Head of caudate nucleus (tissue), 42 donors: ENCODE data around the gene PDE4C.

Source experiments
- DNase-seq, 42 donors: peaks; one replicate each; pipeline versions ENCODE4 v3.0.0 to v3.0.0-alpha.2; 2020 to 2021; ENCODE audit warnings: mixed read lengths in 7 of 42
- intact Hi-C: fragments of 100-400 bp; cut with DNase I; formaldehyde crosslinking; loops from one replicate; pipeline ENCODE4 v1.15.0; 2022

PDE4C gene

DNA sequence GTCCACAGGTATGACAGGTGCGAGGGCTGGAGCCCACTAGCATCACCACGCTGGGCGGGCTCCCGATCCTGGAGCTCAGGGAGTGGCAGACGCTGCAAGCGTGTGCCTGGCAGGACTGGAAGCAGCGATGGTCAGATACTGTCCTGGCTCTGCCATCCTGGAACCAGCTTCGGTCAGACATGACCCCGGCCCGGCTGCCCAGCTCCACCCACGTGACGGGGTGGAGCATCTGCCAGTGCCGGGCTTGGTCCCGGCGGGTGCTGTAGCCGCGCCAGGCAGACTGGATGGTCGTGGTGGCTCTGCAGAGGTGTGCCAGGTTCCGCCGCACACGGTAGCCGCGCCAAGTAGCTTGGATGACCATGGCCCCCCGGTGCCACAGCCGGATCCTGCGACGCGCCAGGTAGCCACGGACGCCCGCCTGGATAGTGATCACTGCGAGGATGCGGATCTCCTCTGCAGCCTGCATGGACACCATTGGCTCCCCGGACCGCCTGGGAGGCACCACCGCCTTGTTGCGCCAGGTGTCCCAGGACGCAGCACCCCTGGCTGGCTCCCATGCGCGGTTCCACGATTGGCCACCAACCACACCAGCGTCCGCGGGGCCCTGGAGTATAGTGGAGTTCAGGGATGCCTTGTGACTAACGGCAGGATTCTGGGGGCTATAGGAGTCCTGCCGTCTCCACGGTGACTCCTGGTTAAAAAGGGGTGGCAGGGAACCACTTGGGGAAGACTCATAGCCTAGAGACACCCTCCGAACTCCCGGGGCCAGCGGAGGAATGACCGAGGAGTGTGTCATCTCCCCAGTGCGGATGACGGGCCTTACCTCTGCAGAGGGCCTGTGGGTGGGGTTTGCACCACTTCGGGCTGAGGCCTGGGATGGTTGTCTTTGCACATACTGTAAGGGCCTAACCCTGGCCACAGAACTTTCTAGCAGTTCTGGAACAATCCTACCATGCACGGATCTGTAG lies 31.5 kb upstream of the PDE4C start:
- DNase-seq, result no peak
- intact Hi-C loops, result loop anchor here (5.0 kb wide), 1 partner anchor 60 kb away; no protein-coding TSS in a partner anchor

DNA sequence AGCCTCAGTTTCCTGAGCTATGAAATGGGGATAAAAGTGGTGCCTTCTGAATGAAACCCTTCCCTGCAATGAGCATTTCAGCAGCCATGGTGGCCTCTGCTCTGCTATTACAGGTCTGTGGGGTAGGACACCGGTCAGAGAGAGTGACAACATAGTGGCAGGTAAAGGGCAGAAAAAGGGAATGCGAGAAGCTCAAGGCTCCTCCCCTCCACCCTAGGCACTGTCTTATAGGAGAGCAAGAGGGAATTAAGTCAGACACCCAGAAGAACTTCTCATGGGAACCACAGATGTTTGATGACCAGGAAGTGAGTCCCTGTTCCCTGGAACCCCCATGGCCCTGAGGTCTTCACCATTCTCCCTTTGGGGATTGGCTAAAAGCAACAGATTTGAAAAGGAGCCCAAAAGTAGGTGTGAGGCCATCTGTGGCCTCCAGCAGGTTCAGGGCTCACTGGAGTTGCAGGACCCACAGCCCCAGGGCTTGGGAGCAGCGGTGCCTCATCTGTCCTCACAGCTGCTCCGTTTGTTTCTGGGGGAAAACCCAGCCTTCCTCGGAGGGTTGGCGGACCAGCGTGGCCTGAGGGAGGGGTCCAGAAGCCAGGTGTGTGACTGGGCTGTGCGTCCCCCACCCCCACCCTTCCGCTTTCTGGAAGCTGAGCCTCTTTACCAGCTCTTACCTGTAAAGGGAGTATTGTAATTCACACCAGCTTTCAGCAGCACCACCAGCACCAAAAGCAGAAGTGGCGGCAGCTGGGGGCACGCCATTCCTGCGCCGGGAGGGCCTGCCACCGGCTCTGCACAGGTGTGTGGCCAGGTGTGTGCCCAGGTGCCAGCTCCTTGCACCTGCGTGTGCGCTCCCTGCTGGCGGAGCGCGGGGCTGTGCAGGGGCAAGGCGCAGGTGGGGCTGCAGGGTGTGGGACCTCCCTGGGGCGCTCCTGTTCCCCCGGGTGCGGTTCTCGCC lies 28.6 kb upstream of the PDE4C start:
- DNase-seq, result no peak
- intact Hi-C loops, result loop anchor here (5.0 kb wide), 2 partner anchors 43 to 58 kb away; no protein-coding TSS in a partner anchor

DNA sequence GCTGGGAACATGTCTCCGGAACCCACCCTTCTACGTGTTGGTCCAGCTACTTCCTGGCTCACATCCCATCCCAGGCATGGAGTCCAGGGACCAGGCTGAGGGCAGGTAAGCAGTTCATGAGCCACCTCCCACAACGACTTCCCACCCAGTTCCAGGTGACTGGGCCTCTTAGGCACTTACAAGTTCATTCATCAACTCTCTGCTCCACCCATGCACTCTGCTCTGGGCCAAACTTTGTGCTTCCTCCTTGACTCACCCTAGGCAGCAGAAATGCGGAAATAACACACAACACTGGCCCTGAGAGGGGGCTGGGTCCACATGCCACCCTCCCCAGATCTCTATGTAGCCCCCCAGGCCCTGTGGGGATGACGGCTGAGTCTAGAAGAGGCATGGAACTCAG lies 27.5 kb upstream of the PDE4C start:
- peak in 2 of 42 donors; percentile 12 to 37 for DNase-seq
- intact Hi-C loops, result loop anchor here (5.0 kb wide), 1 partner anchor 41 kb away; no protein-coding TSS in a partner anchor

DNA sequence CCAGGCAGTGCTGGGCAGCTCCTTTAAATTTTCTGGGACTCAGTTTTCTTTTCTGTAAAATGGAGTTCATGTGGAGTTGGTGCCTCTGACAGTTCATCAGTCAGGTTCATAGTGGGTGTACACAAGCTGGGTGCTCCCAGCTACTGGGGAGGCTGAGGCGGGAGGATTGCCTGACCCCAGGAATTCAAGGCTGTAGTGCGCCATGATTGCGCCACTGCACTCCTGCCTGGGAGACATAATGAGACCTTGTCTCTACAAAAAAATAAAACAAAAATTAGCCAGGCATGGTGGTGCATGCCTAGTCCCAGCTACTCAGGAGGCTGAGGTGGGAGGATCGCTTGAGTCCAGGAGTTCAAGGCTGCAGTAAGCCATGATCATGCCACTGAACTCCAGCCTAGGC lies 26.9 kb upstream of the PDE4C start:
- intact Hi-C loops, result loop anchor here (5.0 kb wide), 1 partner anchor 41 kb away; no protein-coding TSS in a partner anchor
- no peak for DNase-seq

DNA sequence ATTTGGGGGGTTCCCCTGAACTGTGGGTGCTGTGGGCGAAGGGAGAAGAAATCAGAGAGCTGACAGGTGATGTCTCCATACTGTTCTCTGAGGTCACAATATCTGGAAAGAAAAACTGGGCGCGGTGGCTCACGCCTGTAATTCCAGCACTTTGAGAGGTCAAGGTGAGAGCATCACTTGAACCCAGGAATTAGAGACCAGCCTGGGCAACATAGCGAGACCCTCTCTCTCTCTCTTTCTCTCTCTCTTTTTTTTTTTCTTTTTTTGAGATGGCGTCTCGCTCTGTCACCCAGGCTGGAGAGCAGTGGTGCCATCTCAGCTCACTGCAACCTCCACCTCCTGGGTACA lies 26.1 kb upstream of the PDE4C start:
- intact Hi-C loops, result loop anchor here (5.0 kb wide), 1 partner anchor 40 kb away; no protein-coding TSS in a partner anchor
- DNase-seq, result no peak

DNA sequence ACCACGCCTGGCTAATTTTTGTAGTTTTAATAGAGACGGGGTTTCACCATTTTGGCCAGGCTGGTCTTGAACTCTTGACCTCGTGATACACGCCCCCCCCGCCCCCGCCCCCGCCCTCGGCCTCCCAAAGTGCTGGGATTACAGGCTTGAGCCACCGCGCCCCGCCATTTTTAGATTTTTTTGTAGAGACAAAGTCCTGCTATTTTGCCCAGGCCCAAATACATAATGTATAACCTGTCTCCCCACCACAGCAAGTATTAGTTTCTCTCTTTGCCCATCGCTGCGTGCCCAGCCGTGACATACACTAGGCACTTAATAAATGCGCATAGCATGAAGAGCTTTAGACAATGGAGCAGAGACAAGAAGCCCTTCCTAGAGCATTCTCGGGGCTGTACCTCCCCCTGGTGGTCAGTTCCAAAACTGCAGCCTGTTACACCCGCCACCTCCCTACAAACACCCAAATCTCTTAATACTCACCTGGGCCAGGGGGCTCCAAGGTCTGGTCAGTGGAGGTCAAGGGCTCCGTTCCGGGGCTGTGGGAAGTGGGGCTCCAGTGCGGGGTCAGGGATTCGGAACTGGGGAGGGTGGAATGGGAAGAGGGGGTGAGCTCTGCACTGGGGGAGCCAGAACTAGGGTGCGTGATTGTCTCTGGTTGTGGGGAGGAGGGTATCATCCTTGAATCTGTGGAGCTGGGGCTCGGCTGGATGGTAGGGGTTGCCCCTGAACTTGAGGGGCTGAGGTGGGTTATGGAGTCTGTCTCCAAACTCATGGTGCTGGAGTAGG lies 25.5 kb upstream of the PDE4C start:
- peak; percentile 26 to 92 (median 82) for DNase-seq
- intact Hi-C loops, result loop anchor here (5.0 kb wide), 1 partner anchor 39 kb away; no protein-coding TSS in a partner anchor

DNA sequence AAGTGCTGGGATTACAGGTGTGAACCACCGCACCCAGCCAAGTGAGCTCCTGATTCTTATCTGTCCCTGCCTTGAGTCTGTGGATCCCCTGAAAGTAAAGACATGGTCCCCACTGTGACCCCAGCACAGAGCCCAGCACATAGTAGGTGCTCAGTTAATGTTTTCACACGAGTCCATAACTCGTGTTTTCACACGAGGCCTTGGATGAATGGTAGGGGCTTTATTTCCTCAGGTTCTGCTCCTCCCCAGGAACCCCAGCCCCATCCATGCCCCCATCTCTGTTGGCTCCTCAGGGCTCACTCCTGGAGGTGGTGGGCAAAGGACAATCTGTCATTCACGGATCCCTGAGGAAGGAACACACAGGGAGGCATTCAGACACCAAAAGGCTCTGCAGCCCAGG lies 23.6 kb upstream of the PDE4C start:
- DNase-seq, result no peak
- intact Hi-C loops, result loop anchor here (5.0 kb wide), 1 partner anchor 38 kb away; no protein-coding TSS in a partner anchor

DNA sequence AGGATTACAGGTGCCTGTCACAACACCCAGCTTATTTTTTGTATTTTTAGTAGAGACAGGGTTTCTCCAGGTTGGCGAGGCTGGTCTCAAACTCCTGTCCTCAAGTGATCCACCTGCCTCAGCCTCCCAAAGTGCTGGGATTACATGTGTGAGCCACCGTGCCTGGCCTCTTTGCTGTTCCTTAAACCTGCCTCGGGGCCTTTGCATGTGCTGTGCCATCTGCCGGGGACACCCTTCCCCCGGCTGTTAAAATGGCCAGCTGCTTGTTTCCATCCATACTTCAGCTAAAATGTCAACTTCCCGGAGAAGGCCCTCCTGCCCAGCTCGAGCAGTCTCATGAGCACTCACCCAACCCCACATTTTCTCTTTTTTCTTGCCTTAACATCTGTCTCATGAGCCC lies 19.1 kb upstream of the PDE4C start:
- intact Hi-C loops, result no loop called here
- DNase-seq, result no peak

DNA sequence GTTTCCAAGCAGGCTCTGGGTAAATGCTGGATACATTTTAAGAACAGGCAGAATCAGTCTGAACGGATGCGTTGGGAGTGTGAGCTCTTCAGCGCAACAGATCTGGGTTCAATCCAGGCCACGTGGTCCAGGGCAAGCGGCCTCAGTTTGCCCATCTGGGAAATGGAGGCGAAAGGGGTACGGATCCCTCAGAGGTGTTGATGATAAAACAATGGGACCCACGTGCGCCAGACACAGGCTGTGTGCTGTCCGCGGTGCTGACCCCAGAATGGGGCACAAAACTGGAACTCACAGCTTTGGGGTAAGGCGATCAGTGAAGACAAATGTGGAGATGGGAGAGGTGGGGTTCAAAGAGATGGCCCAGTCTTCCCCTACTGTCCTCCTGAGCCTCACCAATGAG lies 13.1 kb upstream of the PDE4C start:
- intact Hi-C loops, result no loop called here
- no peak for DNase-seq

DNA sequence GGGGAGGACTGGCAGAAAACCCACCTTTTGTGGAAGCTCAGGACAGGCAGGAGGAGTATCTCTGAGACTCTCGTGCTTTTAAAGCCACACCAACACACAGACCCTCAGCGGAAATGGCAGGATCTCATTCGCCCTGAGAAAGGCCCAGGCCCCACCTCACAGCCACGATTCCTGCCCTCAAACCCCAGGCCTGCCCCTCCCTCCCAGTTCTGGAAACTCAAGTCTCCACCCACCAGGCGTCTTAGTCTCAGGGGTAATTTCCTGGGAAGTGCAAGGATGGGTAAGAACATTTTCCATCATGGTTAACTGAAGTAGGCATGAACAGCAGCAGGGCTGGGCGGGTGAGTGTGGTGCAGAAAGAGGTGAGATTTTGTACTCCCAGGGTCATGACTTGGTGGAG lies 8.0 kb upstream of the PDE4C start:
- no peak for DNase-seq
- intact Hi-C loops, result no loop called here

DNA sequence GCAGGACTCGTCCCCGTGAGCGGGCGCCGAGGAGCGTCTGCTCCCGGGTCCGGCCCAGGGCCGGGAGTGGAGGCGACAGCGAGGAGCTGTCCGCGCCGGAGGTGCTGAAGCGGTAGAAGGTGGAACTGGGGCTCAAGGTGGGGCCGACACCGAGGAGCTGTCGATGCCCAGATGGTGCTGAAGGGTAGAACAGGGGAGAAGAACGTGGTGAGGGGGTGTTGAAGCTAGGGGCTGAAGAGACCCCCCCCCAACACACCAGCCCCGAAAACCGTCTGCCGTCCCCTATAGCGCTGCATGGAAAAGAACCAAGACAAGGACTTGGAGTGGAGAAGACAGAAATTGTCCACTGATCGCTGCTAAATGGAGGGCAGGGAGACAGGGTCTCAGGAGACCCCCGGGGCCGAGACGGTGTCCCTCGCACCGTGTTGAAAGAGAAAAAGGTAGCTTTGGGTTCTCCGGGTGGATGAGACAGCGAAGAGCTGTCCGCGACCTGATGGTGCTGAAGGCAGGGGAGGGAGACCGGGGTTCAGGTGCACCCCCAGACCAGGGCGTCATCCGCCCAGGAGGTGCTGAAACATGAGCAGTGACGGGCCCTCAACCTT lies 7.1 kb upstream of the PDE4C start:
- intact Hi-C loops, result no loop called here
- DNase-seq, result peak in 6 of 42 donors; percentile 7 to 45 (median 30)

DNA sequence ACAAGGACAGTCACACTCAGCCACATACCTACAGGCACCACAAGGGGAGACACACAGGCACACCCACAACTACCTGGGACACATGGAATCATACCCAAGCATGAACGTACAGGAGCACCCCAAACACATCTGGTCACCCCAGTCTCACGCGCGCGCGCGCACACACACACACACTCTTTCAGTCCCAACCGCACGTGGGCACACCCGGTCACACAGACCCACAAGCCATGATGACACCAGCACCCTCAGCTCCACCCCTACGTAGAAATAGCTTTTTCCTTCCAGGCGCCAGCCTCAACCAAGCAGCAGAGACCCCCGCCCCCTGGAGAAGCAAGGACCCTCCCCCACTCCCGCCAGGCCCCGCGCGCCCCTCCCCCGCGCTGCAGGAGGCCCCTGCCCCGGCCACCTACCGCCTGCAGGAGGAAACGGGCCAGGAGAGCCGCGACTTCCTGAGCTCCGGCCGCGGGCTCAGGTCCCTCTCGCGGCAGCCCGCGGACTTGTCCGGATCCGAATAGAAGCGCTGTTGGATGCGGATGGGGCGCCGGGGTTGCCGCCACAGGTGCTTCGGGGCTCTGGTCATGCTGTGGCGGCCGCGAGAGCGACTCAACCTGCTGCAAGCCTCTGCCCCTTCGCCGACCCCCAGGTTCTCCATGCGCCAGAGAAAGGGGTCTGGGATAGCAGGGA lies 6.4 kb upstream of the PDE4C start:
- intact Hi-C loops, result no loop called here
- peak in 2 of 42 donors; percentile 10 for DNase-seq

DNA sequence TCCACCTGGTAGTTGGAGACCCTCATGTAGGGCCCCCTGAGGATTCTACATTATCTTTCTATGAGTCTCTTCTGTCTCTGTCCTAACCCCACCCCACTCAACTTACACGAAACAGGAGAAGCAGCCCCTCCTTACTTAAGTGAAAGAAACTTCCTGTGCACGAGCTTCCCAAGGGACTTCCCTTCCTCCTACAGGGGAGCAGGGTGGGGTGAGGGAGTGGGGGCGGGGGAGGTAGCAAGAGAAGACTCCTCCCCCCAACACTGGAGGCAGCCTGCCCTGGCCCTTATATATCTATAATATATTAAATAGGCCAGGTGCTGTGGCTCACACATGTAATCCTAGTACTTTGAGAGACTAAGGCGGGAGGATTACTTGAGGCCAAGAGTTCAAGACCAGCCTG lies 5.5 kb upstream of the PDE4C start:
- intact Hi-C loops, result no loop called here
- DNase-seq, result peak in 5 of 42 donors; percentile 22 to 38 (median 30)

DNA sequence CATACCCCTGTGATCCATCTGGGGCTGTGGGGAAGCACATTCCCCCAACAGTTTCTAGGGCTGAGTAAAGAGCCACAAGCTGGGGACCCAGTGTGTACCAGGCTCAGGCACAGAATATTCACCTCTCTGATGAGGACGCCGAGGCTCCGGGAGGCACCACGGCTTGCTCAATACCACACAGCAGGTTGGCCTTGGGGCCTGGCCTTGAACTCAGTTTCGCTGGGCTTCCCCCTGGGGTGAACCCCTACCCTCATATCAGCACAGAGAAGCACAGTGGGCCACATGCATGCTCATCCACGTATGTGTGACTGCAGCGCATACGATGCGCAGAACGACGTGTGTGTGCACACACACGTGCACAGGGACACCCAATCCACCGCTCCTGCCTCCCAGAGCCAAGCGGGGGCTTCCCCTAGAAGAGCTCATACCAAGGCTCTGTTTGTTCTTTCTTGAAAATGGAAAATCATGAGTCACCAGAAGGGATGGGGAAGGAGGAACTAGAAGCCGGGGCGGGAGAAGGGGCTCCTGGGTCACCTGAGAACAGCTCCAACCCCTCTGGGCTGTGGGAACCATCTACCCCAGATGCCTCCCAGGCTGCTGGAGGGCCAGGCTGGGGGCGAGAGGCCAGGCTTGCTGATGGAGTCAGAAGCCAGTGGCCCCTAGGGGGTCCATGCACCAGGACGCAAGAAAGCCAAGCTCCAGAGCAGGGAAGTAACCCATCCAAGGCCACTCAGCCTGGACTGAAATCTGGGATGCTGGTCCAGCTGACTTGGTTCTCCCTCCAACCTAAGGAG lies 4.9 kb upstream of the PDE4C start:
- intact Hi-C loops, result no loop called here
- peak in 40 of 42 donors; percentile 16 to 85 (median 51) for DNase-seq

DNA sequence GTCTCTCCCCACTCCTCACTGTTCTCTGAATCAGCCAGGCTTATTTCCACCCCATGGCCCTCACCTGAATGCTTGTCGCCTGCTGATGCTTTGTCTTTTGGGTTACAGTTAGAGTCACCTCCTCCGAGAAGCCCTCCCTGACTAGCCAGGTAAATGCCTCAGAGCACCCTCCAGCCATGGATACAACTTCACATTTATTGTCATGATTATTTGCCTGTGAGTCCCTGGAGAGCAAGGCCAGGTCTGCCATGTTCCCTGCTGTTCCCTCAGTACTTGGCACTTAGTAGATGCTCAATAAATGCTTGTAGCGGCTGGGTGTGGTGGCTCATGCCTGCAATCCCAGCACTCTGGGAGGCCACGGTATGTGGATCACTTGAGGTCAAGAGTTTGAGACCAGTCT lies 3.7 kb upstream of the PDE4C start:
- intact Hi-C loops, result no loop called here
- DNase-seq, result no peak

DNA sequence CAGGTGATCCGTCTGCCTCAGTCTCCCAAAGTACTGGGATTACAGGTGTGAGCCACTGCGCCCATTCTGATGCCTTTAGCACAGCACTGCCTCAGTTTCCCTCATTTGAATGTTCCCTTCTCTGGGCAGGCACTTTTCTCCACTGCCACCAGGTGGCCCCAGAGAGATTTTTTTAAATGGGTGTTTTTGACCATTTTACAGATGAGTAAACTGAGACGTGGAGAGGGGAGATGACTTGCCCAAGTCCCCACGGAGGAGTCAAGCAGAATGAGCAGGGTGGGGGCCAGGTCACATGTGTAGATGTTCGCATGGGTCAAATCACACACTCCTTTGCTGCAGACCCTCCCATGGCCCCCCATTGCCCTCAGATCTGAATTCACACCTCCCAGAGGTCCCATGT lies 3.2 kb upstream of the PDE4C start:
- intact Hi-C loops, result no loop called here
- DNase-seq, result no peak

DNA sequence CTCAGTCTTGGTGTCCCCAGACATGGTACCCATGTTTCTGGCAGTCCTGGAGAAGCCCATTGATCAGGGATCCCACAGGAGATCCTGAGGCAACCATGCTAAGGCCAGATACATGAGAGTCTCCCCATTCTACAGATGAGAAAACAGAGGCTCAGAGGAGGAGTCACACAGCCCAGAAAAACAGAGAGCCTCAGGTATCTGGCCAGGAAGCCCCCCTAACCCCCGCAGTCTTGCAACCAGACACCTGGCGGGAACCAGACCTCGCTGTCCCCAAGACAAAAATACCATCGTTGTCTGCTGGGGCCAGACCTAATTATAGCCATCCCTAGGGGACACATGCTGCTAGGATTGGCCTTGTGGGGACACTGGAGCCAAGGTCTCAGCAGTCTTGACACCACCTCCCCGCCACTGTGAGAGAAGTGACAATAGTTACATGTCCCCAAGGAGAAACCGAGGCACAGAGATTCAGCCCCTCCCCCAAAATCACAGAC lies 1.6 kb upstream of the PDE4C start:
- intact Hi-C loops, result no loop called here

More for the DNA sequence above, 1.6 kb upstream of the PDE4C start:
- DNase-seq, result no peak
